ENCODE data around the gene ATAD3A. TPM values are rescaled to one million over a fixed set of nuclear protein-coding genes. Genes with fewer than 3 reads are reported as not detected.

Gene ATAD3A
- total RNA-seq, 2 experiments from 2014 or later = 17.0 to 19.5 TPM

- Histone ChIP-seq H3K9me3 (ENCODE audit: control insufficient read depth in 1 of 2, insufficient read depth in 1 of 2, low read length in 2 of 2) (no peaks in the 10 kb centered on the region), H3K27ac (ENCODE audit: low read depth in 1 of 2, low read length in 2 of 2) (no peak overlapping the region), H3K36me3 (ENCODE audit: insufficient read depth, low read length) (peaks cover 5% of the 10 kb centered on the region), H3K4me1 (ENCODE audit: insufficient read depth, low read length) (peaks cover 6% of the 10 kb centered on the region), H3K4me3 (ENCODE audit: low read length) (no peak overlapping the region), H3K27me3 (ENCODE audit: control insufficient read depth in 1 of 2, insufficient read depth in 2 of 2, low read length in 2 of 2) (no peaks in the 10 kb centered on the region)
- DNase-seq = no peak
- TF ChIP-seq CTCF (IDR thresholded peaks at IDR 0.05) = no peak
- H3K27me3 Mint-ChIP-seq = no peaks in the 10 kb centered on the region
- H3K36me3 Mint-ChIP-seq (ENCODE audit: low read depth) = peaks cover 4% of the 10 kb centered on the region
- intact Hi-C loops (cut with DNase I, micrococcal nuclease) = no loop called here
- no peak overlapping the region for H3K4me3 Mint-ChIP-seq
- ChIA-PET CTCF (no interaction called here), POLR2A (interaction anchor here (1.0 kb wide), 1 partner anchor 116 kb away, joined by 3 read pairs; no protein-coding TSS in a partner anchor)
- ATAC-seq (ENCODE audit: poor library complexity) = no peak
- H3K9me3 Mint-ChIP-seq = no peaks in the 10 kb centered on the region
- H3K4me1 Mint-ChIP-seq (ENCODE audit: low read depth) = peaks cover 3% of the 10 kb centered on the region
- H3K27ac Mint-ChIP-seq = no peak overlapping the region
These were observed 42.0 kb downstream of the ATAD3A start for GRCh38 chr1:1553821-1554494.

- TF ChIP-seq CTCF (IDR thresholded peaks at IDR 0.05) = no peak
- no peaks in the 10 kb centered on the region for H3K27me3 Mint-ChIP-seq
- no peaks in the 10 kb centered on the region for H3K9me3 ChIP-seq (ENCODE audit: control insufficient read depth in 1 of 2, insufficient read depth in 1 of 2, low read length in 2 of 2)
- peaks cover 5% of the 10 kb centered on the region for H3K36me3 ChIP-seq (ENCODE audit: insufficient read depth, low read length)
- H3K9me3 Mint-ChIP-seq = no peaks in the 10 kb centered on the region
- H3K4me1 Mint-ChIP-seq (ENCODE audit: low read depth) = peaks cover 3% of the 10 kb centered on the region
- ATAC-seq (ENCODE audit: poor library complexity) (no peak), DNase-seq (no peak)
- H3K27ac ChIP-seq (ENCODE audit: low read depth in 1 of 2, low read length in 2 of 2) = no peak overlapping the region
- CTCF ChIA-PET = no interaction called here
- H3K27me3 ChIP-seq (ENCODE audit: control insufficient read depth in 1 of 2, insufficient read depth in 2 of 2, low read length in 2 of 2) = no peaks in the 10 kb centered on the region
- no peak overlapping the region for H3K4me3 Mint-ChIP-seq
- peaks cover 6% of the 10 kb centered on the region for H3K4me1 ChIP-seq (ENCODE audit: insufficient read depth, low read length)
- peaks cover 9% of the 10 kb centered on the region for H3K36me3 Mint-ChIP-seq (ENCODE audit: low read depth)
- no peak overlapping the region for H3K4me3 ChIP-seq (ENCODE audit: low read length)
- intact Hi-C loops (cut with DNase I, micrococcal nuclease) = no loop called here
- H3K27ac Mint-ChIP-seq = no peak overlapping the region
- POLR2A ChIA-PET = interaction anchor here (1.0 kb wide), 1 partner anchor 115 kb away, joined by 3 read pairs; no protein-coding TSS in a partner anchor
These were observed 42.6 kb downstream of the ATAD3A start for GRCh38 chr1:1554550-1554925.

- Histone ChIP-seq H3K4me1 (ENCODE audit: insufficient read depth, low read length) (peaks cover 6% of the 10 kb centered on the region), H3K27ac (ENCODE audit: low read depth in 1 of 2, low read length in 2 of 2) (no peak overlapping the region), H3K36me3 (ENCODE audit: insufficient read depth, low read length) (peaks cover 9% of the 10 kb centered on the region), H3K27me3 (ENCODE audit: control insufficient read depth in 1 of 2, insufficient read depth in 2 of 2, low read length in 2 of 2) (no peaks in the 10 kb centered on the region), H3K4me3 (ENCODE audit: low read length) (no peak overlapping the region), H3K9me3 (ENCODE audit: control insufficient read depth in 1 of 2, insufficient read depth in 1 of 2, low read length in 2 of 2) (no peaks in the 10 kb centered on the region)
- POLR2A ChIA-PET = interaction anchor here (1.0 kb wide), 1 partner anchor 114 kb away, joined by 3 read pairs; no protein-coding TSS in a partner anchor
- no peak for ATAC-seq (ENCODE audit: poor library complexity)
- H3K27me3 Mint-ChIP-seq = no peaks in the 10 kb centered on the region
- no peak for TF ChIP-seq CTCF (IDR thresholded peaks at IDR 0.05)
- peaks cover 3% of the 10 kb centered on the region for H3K4me1 Mint-ChIP-seq (ENCODE audit: low read depth)
- peaks cover 12% of the 10 kb centered on the region for H3K36me3 Mint-ChIP-seq (ENCODE audit: low read depth)
- intact Hi-C loops (cut with DNase I, micrococcal nuclease) = no loop called here
- CTCF ChIA-PET = no interaction called here
- no peak overlapping the region for H3K27ac Mint-ChIP-seq
- H3K9me3 Mint-ChIP-seq = no peaks in the 10 kb centered on the region
- H3K4me3 Mint-ChIP-seq = no peak overlapping the region
- peak in 1 of 14 experiments; percentile 26 for DNase-seq
These were observed 43.3 kb downstream of the ATAD3A start for GRCh38 chr1:1554926-1555915.

Measured in CD4-positive, alpha-beta T cell (primary cell).